Suprapubic skin (tissue), 4 donors: ENCODE measurements around the gene LDLRAD4.

Source experiments
- CTCF ChIP-seq, 2 donors: fragments of 200-600 bp in 1 of 2; fragments of 450-650 bp in 1 of 2; sonication (generic) in 1 of 2; IDR thresholded peaks; one replicate each; pipeline ENCODE4 v1.5.1; 2016 to 2019; ENCODE audit warnings: antibody characterized with exemption in 2 of 2, mild to moderate bottlenecking in 1 of 2, moderate library complexity in 1 of 2
- EP300 ChIP-seq: sonication (generic); formaldehyde crosslinking; IDR thresholded peaks from one replicate; pipeline ENCODE4 v1.6.1; 2017; ENCODE audit warnings: antibody characterized with exemption
- POLR2A ChIP-seq, 2 donors: fragments of 450-650 bp; IDR thresholded peaks; one replicate each; pipeline ENCODE4 v1.6.1; 2017; ENCODE audit warnings: antibody characterized with exemption in 2 of 2, mild to moderate bottlenecking in 2 of 2, moderate library complexity in 2 of 2
- POLR2AphosphoS5 ChIP-seq, 3 donors: sonication (generic); formaldehyde crosslinking; IDR thresholded peaks; one replicate each; pipeline ENCODE4 v1.6.1; 2017; ENCODE audit warnings: antibody characterized with exemption in 3 of 3

- no peak for TF ChIP-seq CTCF (IDR thresholded peaks at IDR 0.05)
- TF ChIP-seq POLR2AphosphoS5 (IDR thresholded peaks at IDR 0.05): no peak
- TF ChIP-seq POLR2A (IDR thresholded peaks at IDR 0.05): no peak
- no peak for TF ChIP-seq EP300
Observed at GRCh38 chr18:13643261-13643751, 424.7 kb downstream of the LDLRAD4 start.
